HUDEP-2 (cell line): ENCODE data around the gene GPC6.

ENCODE experiments used
- DNase-seq, 76 experiments: peaks; one replicate each; lab custom pipeline; 2025; ENCODE audit not compliant: unreplicated experiment in 76 of 76; lab: John Stamatoyannopoulos, UW

The GPC6 gene

DNA sequence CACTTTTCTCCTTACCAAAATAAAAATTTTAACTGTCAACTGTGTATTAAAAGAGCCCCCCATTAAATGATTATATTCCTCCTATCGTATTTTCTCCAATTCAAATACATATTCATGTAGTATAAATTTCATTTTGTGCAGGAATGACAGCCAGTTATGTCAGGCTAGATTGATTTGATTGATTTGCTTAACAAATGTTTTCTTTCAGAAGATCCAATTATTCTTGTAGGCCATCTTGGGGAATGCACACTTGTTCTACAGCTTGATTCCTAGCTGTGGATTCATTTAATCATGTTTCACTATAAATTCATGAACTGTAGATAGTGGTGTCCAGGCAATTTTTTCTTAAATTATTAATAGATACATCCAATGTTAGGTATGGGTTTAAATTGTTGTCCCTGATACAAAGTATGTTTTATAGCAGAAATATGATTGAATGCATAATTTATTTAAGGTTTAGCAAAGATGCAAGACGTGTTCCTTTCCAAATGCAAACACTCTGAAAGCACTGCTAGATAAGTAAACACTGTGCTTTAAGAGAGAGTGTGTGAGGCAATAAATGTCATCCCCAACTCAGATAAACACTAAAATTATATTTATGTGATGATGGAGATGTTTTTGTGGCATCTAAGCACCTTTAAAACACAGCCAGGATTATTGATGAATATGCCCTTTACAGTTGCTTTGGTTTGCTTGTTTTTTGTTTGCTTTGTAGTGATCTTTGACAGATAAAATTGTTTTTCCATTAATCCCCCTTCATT, 721.7 kb downstream of the GPC6 start:
- no peak for DNase-seq

DNA sequence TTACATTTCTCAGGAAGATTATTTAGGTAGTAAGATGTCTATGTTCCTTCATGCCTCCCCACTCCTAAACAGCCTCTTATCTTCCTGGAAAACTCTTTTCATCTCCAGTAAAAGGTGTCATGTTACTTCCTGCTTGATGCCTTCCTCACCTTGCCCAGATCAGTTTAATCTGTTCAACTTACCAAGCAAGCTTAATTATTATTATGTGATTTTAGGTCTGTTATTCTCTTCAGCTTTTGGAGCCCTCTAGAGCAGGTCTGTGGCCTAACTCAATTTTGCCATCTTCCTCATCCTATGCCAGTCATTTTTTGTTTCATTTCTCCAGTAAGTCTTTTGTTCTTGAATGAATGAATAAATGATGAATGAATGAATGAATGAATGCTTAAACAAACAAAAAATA, 724.5 kb downstream of the GPC6 start:
- DNase-seq = no peak

DNA sequence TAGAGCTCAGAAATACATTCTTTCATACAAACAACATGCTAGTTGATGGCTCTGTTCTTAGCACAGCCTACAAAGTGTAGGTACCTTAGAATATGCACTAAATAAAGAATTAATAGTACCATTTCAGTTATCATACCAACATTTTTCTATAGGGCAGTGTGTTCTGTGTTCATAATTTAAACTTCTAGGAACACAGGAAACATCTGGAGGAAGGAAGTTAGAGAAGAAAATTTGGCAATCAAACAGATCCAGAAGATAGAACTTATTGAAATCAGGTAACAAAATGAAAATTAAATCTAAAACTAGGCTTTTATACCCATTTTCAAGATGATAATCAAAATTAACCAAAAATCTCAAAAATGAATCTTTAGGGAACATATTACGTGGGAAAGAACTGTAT, 725.3 kb downstream of the GPC6 start:
- no peak for DNase-seq

DNA sequence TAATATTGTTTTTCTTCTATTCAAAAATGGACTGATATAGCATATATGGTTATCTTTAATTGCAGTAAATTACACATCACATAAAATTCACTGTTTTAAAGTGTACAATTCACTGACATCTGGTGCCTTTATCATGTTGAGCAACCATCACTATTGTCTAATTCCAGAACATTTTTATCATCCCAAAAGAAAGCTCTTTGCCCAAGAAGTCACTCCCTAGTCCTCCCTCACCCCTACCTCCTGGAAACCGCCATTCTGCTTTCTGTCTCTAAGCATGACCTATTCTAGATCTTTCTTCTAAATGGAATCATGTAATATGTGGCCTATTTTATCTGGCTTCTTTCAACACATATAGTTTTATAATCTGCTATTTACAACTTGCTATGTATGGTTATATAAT, 727.2 kb downstream of the GPC6 start:
- no peak for DNase-seq

DNA sequence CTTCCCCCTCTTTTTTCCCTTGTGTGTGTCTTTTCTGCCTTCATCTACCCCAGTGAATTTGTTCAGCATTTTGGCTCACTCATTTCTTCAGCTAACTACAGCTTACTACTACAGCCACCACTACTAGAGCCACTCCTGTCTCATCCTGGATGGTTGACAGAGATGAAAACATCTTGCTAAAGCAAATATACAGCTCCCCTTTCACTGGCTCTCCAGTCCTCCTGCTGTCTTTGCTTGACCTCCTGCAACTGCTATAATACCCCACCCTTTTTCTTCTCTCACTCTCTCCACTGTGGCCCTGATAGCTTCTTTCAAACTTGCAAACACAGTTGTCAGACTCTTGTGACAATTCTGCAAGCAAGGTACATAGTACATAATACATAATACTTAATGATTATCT, 729.3 kb downstream of the GPC6 start:
- no peak for DNase-seq

DNA sequence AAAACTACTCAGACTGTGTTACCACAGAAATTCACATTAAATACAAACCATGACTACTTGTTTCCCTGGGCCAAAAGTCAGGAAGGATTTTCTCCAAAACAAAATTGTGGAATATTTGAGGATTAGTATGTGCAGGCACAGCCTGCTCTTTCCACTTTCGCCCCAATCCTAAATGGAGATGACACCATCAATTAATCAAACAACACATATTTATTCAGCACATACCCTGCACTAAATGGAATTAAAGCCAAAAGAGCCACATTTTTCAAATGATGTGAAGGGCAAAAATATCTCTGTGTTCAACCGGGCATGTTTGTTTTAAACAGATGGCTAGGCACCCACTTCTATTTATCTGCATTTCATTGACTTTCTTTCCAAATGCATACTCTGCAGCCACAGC, 729.8 kb downstream of the GPC6 start:
- DNase-seq = no peak

DNA sequence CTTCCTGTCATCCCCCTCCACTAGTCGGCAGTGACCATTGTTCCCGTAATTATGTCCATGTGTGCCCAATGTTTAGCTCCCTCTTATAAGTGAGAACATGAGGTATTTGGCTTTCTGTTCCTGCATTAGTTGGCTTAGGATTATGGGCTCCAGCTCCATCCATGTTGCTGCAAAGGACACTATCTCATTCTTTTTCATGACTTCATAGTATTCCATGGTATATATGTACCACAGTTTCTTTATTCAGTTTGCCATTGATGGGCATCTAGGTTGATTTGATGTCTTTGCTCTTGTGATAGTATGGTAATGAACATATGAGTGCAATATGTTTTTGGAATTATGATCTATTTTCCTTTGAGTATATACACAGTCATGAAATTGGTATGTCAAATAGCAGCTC, 730.8 kb downstream of the GPC6 start:
- DNase-seq = no peak

DNA sequence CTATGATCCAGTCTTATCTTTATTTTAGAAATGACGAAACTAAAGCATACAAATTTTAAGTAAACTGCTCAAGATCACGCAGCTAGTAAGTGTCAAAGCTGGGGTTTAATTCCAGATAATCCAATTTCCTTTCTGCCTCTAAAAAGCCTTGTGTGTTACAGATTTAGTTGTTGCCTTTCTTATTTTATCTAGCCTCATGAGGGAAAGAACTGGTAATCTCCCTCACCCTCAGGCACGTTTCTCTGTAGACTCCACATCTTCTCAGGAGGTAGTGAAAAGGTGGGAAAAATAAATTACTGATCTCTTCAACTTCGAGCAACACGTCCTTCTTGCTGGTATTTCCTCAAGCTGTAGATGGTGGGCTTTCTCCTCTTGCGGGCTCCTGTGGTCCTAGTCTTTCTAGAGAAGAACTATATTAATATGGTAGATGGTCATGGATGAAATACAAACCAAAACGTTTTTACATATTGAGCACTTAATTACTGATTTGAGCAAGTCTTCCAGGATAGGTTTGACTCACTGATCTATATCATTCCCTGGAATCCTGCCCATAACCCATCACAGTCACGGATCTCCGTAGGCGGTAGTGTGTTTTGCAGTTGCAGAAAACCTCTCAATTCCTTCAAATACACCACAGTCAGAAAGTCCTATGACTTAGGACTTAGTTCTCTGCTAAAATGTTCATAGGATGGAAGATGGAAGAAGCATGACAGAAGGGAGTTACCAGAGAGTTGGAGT, 733.4 kb downstream of the GPC6 start:
- no peak for DNase-seq

DNA sequence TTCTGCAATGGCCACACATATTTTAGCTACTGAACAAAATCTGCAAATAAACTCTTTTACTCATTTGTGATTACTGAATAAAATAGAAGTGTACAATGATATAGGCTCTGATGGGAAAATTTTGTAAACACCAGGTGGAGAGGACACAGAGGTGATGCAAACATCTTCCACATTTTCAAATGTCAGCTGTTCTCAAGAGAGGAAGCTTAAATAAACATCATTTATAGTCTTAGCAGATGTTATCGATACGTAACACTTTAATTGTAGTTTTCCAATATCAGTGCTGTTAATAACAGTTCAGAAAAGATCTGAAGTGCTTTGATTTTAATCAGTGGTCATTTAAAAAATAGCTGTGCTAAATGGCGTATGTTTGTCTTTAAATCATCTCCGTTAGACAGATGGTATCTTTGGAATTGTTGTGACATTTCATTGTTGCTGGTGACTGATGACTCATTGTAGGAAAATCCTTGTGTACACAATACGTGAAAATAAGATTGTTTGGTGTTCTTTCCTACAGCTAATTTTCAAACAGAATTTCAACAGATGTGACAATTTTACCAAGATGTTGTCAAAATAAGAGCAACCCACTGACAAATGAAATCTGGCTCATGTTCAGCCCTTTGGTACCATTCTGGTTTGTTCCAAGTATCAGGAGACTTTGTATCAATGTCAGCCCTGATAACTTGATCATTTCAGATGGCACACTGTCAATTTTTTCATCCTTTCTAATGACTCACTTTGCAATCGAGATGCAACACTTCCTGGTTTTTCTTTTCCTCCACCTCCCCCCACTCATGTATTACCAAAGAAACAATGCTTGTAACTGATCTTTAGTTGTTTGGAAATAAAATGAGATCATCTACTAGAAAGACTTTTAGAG, 736.9 kb downstream of the GPC6 start:
- DNase-seq = no peak

DNA sequence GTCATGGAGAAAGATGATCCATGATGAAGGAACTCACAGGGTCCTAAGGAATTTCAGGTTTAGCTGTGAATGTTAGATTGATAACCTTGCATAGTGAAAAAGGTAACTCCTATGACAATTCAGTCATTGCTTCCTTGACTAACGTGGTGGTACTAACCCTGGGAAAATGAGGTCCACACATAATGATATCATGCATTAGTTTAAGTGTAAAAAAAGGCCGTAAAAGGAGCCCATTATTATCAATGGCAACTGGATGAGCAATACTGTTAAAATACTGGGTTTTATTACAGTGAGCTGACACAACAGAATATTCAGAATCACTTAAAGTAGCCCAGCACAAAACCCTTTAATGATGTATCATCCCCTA, 737.5 kb downstream of the GPC6 start:
- no peak for DNase-seq

DNA sequence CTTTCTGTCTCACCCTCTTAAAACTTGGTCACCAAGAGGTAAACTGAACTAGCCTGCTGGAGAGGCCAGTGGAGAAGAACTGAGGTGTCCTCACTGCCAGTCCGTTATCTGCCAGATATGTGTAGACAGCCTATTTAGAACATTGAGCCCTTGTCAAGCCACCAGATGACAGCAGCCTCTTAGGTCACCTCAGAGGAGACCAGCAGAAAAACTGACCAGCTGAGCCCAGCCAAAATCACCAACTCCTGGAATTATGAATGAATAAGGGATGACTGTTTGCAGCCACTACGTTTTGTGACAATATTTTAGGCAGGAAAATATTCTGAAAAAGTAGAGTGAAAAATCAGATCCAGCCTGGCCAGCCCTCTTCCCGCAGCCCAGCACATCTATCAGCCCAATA, 739.0 kb downstream of the GPC6 start:
- peak in 1 of 76 experiments; percentile 0 for DNase-seq

DNA sequence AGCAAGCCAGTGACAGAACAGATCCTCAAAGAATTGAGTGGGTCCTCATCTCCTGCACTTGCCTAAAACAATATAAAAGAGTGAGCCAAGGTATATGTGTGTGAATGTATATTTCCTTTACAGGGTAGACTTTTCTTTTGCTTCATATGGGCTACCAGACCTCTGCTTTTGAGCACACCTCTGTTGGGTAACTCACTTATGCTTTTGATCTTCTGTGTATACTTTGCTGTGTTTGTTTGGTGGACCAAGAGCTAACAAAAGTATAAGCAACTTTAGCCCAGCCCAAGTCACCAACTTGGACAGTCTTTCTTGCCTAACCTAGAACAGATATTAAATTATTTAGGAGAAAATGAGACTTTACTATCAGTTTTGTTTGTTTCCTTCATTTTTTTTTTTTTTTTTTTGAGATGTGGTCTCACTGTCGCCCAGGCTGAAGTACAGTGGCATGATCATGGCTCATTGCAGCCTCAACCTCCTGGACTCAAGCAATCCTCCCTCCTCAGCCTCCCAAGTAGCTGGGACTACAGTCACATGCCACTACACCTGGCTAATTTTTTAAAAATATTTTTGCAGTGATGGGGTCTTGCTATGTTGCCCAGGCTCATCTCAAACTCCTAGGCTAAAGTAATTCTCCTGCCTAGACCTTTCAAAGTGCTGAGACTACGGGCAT, 739.8 kb downstream of the GPC6 start:
- DNase-seq = no peak

DNA sequence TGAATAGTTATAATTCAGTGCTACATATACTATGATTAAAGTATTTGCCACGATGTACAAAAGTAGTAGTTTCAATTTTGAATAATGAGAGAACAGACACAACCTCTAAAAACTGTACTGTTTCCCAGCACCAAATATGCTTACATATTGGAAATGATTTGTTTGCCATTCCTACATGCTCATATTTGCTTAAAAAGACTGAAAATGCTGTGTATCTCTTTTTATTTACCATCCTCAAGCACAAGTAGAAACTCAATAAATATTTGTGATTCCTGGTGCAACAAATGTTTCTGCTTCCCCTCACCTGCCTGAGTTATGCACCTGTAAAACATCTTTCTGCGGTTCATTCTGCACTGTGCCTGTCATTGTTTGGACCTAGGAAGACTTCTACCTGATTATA, 740.7 kb downstream of the GPC6 start:
- no peak for DNase-seq

DNA sequence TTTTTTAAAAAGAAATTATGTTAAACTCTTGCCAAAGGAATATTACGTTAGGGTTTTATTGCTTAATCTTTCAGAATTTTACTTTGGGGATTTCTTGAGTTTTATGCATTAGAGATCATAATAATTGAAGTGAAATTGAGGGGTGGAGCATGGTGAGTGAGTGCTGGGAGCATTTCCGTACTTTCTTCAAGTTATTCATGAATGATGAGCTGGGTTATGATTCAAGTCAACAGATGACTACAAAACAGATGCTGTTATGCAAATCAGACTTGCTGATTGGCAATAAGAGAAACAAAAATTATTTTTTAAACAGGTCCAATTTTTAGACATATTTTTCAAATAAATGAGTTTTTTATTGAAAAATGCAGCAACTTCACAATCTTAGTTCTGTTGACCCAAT, 748.6 kb downstream of the GPC6 start:
- DNase-seq = no peak

DNA sequence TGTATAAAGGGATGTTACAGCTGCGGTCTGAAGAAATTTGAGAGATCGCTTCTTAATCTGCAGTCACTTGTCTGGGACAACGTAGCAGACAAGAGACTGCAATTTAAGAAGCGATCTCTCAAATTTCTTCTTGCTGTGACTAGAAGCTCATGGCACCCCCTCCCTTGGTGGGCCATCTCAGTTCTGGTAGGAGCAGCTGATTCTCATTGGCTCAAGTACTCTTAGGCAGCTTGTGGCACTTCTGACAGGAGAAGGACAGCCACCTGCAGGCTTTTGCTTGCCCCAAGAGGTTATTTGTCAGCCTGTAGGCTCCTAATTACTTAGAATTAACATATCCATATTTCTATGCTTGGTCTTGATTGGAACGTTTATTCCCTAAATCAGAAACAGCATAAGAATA, 749.9 kb downstream of the GPC6 start:
- no peak for DNase-seq

DNA sequence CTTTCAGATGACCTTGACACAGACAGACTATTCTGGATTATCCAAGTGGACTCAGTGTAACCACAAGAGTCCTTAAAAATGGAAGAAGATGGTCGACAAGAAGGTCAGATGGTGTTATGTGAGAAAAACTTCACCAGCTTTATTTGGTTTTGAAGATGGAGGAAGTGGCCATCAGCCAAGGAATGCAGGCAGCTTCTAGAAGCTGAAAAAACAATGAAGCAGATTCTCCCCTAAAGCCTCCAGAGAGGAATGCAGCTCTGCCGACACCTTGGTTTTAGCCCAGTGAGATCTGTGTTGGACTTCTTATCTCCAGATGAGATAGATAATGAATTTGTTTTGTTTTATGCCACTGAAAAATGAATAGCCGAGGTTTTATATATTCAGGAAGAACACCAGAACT, 751.4 kb downstream of the GPC6 start:
- DNase-seq = no peak

DNA sequence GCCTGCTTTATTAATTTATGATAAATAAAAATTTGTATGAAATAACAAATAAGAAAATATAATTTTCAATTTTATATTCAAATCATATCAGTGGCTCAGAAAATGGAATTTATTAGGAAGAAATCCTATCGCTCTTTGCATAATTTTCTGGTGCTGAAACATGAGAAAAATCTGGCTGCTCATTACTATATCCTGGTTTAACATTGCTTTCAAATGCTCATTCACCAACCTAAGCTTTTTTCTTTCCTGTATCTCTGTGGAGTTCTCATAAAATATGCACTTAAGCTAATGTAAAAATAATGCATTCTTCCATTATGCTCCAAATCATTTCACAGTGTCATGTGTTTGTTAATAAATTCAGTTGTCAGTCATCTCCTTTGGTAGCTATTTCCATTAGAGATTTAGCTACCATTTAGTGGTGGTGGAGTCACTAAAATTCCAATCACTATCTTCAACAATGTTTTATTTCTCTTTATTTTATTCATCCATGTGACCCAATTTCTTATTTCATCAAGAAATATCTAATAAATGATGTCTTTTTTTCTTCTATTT, 754.9 kb downstream of the GPC6 start:
- no peak for DNase-seq

DNA sequence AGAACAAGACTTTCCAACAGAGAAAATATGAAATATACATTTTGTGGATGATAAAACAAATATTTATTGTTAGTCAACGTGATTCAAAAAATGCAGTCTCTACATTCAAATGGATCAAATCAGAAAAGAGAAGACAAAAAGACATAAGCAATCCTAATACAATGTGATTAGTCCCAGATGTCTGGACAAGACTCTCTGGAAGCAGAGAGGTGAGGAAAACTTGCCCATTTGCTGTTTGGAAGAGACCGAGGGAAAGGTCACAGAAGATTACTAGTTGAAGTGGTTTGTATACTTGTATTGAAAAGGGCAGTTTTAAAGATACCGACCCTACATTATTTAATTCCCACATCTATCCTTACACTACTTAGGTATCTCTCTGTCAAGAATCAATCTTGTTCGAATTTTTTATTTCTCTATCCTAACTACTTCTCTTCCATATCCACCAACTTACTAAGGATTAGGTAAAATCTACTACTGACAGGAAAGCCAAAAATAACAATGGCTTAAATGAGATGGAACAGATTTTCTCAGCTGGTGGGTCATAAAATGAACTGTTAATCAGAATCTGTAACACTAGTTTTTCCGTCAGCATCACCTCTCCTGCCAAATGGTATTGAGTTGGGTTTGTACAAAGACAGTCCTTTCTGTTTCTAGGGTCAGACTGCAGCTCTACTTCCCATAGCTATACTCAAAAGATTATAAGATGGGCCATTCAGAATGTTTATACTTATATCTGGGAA, 755.7 kb downstream of the GPC6 start:
- no peak for DNase-seq

DNA sequence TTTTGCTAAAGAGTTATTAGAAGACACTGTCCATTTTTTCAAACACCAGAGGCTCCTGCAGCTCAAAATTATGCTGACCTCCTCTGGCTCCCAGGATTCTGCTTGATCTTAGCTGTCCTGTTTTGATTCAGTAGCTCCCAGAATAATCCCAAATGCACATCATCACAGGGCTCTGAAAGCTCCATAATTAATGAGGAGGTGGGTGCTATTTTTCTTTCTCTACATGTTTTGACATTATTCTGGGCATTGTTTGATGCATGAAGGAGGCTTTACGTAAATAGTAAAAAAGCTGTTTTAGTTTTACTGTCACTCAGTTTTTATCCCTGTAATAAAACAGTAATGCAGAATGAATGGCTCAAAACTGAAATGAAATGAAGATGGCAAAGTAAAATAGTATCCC, 757.4 kb downstream of the GPC6 start:
- no peak for DNase-seq

DNA sequence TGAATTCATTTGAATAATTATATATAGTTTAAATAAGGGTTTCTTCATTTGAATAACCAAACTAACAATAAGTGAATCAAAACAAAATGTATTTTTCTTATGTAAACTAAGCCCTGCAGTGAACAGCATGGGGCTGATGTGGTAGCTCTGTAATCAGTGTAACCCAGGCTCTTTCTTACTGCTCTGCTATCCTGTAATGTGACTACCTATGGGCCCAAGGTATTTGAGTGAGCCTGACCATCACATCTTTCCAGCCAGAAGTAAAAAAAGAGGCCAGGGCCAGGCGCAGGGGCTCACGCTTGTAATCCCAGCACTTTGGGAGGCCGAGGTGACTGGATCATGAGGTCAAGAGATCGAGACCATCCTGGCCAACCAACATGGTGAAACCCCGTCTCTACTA, 758.3 kb downstream of the GPC6 start:
- DNase-seq = no peak
